NB4 (cell line): ENCODE results near the gene ECPAS.

ENCODE experiments used
- CTCF ChIP-seq: IDR thresholded peaks from one replicate; pipeline ENCODE4 v1.5.1; 2012; ENCODE audit warnings: low read depth, low read length
- MAX ChIP-seq: IDR thresholded peaks from 2 replicates; pipeline ENCODE4 v1.6.1; 2011; ENCODE audit warnings: low read depth, low read length
- MYC ChIP-seq: IDR thresholded peaks from 2 replicates; pipeline ENCODE4 v1.6.1; 2011; ENCODE audit warnings: low read depth, low read length
- POLR2A ChIP-seq: IDR thresholded peaks from 2 replicates; pipeline ENCODE4 v1.6.1; 2011; ENCODE audit warnings: mild to moderate bottlenecking; ENCODE audit not compliant: insufficient read length; ENCODE audit errors: extremely low read depth

- TF ChIP-seq CTCF, result no peak
- TF ChIP-seq MAX, result no peak
- TF ChIP-seq POLR2A, result no peak
- TF ChIP-seq MYC, result no peak
Measured at GRCh38 chr9:111316796-111317195, 167.4 kb downstream of the ECPAS start.
